ENCODE measurements around the gene GIMAP2. TPM values are rescaled to one million over a fixed set of nuclear protein-coding genes. Genes with fewer than 3 reads are reported as not detected.

Gene GIMAP2
- total and polyA plus RNA-seq, 2 donors = 32.5 to 70.4 TPM

- H3K27me3 ChIP-seq (ENCODE audit: control insufficient read depth in 2 of 2, insufficient read depth in 1 of 2, low read length in 1 of 2) = no peaks in the 10 kb centered on the region
- no peak overlapping the region for H3K4me3 ChIP-seq (ENCODE audit: low read length in 2 of 2)
- DNase-seq (ENCODE audit: low read depth in 6 of 9, low spot score in 9 of 9) = no peak
- H3K9me3 ChIP-seq (ENCODE audit: control insufficient read depth in 2 of 2, insufficient read depth in 1 of 2, low read length in 1 of 2) = no peaks in the 10 kb centered on the region
- no peaks in the 10 kb centered on the region for H3K36me3 ChIP-seq (ENCODE audit: control insufficient read depth in 2 of 2, insufficient read depth in 2 of 2, low read length in 1 of 2)
- H3K4me1 ChIP-seq (ENCODE audit: control insufficient read depth in 2 of 2, insufficient read depth in 2 of 2, low read length in 2 of 2) = peaks cover 13 to 42% of the 10 kb centered on the region in 2 donors
- H3K27ac ChIP-seq (ENCODE audit: low read depth in 1 of 2, low read length in 1 of 2) = no peak overlapping the region
- WGBS = 98% methylated on average over 5 of the region's 5 CpGs
Measured at GRCh38 chr7:150733482-150734095, 48.1 kb downstream of the GIMAP2 start.

GRCh38 chr7:150734254-150734653 lies 48.7 kb downstream of the GIMAP2 start:
- Histone ChIP-seq H3K27me3 (ENCODE audit: control insufficient read depth in 2 of 2, insufficient read depth in 1 of 2, low read length in 1 of 2) (no peaks in the 10 kb centered on the region), H3K4me3 (ENCODE audit: low read length in 2 of 2) (no peak overlapping the region), H3K27ac (ENCODE audit: low read depth in 1 of 2, low read length in 1 of 2) (no peak overlapping the region), H3K9me3 (ENCODE audit: control insufficient read depth in 2 of 2, insufficient read depth in 1 of 2, low read length in 1 of 2) (no peaks in the 10 kb centered on the region), H3K36me3 (ENCODE audit: control insufficient read depth in 2 of 2, insufficient read depth in 2 of 2, low read length in 1 of 2) (no peaks in the 10 kb centered on the region), H3K4me1 (ENCODE audit: control insufficient read depth in 2 of 2, insufficient read depth in 2 of 2, low read length in 2 of 2) (peaks cover 13 to 44% of the 10 kb centered on the region in 2 donors)
- 96% methylated on average over 3 of the region's 3 CpGs for WGBS
- no peak for DNase-seq (ENCODE audit: low read depth in 6 of 9, low spot score in 9 of 9)

- Histone ChIP-seq H3K9me3 (ENCODE audit: control insufficient read depth in 2 of 2, insufficient read depth in 1 of 2, low read length in 1 of 2) (no peaks in the 10 kb centered on the region), H3K36me3 (ENCODE audit: control insufficient read depth in 2 of 2, insufficient read depth in 2 of 2, low read length in 1 of 2) (peaks cover 0 to under 1% of the 10 kb centered on the region in 2 donors), H3K4me3 (ENCODE audit: low read length in 2 of 2) (no peak overlapping the region), H3K27ac (ENCODE audit: low read depth in 1 of 2, low read length in 1 of 2) (peak overlapping the region in 1 of 2 donors; percentile 26), H3K27me3 (ENCODE audit: control insufficient read depth in 2 of 2, insufficient read depth in 1 of 2, low read length in 1 of 2) (no peaks in the 10 kb centered on the region), H3K4me1 (ENCODE audit: control insufficient read depth in 2 of 2, insufficient read depth in 2 of 2, low read length in 2 of 2) (peaks cover 13 to 44% of the 10 kb centered on the region in 2 donors)
- peak in 3 of 9 donors; percentile 37 to 71 (median 42) for DNase-seq (ENCODE audit: low read depth in 6 of 9, low spot score in 9 of 9)
- 64% methylated on average over 3 of the region's 3 CpGs for WGBS
Measured at GRCh38 chr7:150735596-150736358, 50.3 kb downstream of the GIMAP2 start.

GRCh38 chr7:150736864-150737263 lies 51.4 kb downstream of the GIMAP2 start:
- H3K27ac ChIP-seq (ENCODE audit: low read depth in 1 of 2, low read length in 1 of 2) = peak overlapping the region in 1 of 2 donors; percentile 71
- no peaks in the 10 kb centered on the region for H3K27me3 ChIP-seq (ENCODE audit: control insufficient read depth in 2 of 2, insufficient read depth in 1 of 2, low read length in 1 of 2)
- peaks cover 0 to 10% of the 10 kb centered on the region in 2 donors for H3K36me3 ChIP-seq (ENCODE audit: control insufficient read depth in 2 of 2, insufficient read depth in 2 of 2, low read length in 1 of 2)
- DNase-seq (ENCODE audit: low read depth in 6 of 9, low spot score in 9 of 9) = no peak
- peak overlapping the region; percentile 38 to 45 for H3K4me3 ChIP-seq (ENCODE audit: low read length in 2 of 2)
- 86% methylated on average over 4 of the region's 4 CpGs for WGBS
- peaks cover 13 to 44% of the 10 kb centered on the region in 2 donors for H3K4me1 ChIP-seq (ENCODE audit: control insufficient read depth in 2 of 2, insufficient read depth in 2 of 2, low read length in 2 of 2)
- H3K9me3 ChIP-seq (ENCODE audit: control insufficient read depth in 2 of 2, insufficient read depth in 1 of 2, low read length in 1 of 2) = no peaks in the 10 kb centered on the region

- Histone ChIP-seq H3K4me3 (ENCODE audit: low read length in 2 of 2) (peak within 1 kb of the TSS; percentile 38 to 45), H3K4me1 (ENCODE audit: control insufficient read depth in 2 of 2, insufficient read depth in 2 of 2, low read length in 2 of 2) (peaks cover 13 to 44% of the 10 kb centered on the region in 2 donors), H3K27me3 (ENCODE audit: control insufficient read depth in 2 of 2, insufficient read depth in 1 of 2, low read length in 1 of 2) (no peaks in the 10 kb centered on the region), H3K9me3 (ENCODE audit: control insufficient read depth in 2 of 2, insufficient read depth in 1 of 2, low read length in 1 of 2) (no peaks in the 10 kb centered on the region), H3K27ac (ENCODE audit: low read depth in 1 of 2, low read length in 1 of 2) (peak within 1 kb of the TSS in 1 of 2 donors; percentile 71), H3K36me3 (ENCODE audit: control insufficient read depth in 2 of 2, insufficient read depth in 2 of 2, low read length in 1 of 2) (peaks cover 0 to 15% of the 10 kb centered on the region in 2 donors)
- WGBS = 14% methylated on average over 14 of the region's 14 CpGs
- DNase-seq (ENCODE audit: low read depth in 6 of 9, low spot score in 9 of 9) = peak in 2 of 9 donors; percentile 50 to 69
Measured at GRCh38 chr7:150737265-150738055, 52.0 kb downstream of the GIMAP2 start, which contains the start of gene GIMAP5. Gene GIMAP5, plus strand, starts transcription at chr7:150737418. Its CDS starts 3,467 bp downstream, at chr7:150740885.

- Histone ChIP-seq H3K36me3 (ENCODE audit: control insufficient read depth in 2 of 2, insufficient read depth in 2 of 2, low read length in 1 of 2) (peaks cover 0 to 22% of the 10 kb centered on the region in 2 donors), H3K27ac (ENCODE audit: low read depth in 1 of 2, low read length in 1 of 2) (peak overlapping the region in 1 of 2 donors; percentile 71), H3K4me1 (ENCODE audit: control insufficient read depth in 2 of 2, insufficient read depth in 2 of 2, low read length in 2 of 2) (peaks cover 13 to 44% of the 10 kb centered on the region in 2 donors), H3K4me3 (ENCODE audit: low read length in 2 of 2) (peak overlapping the region; percentile 38 to 45), H3K27me3 (ENCODE audit: control insufficient read depth in 2 of 2, insufficient read depth in 1 of 2, low read length in 1 of 2) (no peaks in the 10 kb centered on the region), H3K9me3 (ENCODE audit: control insufficient read depth in 2 of 2, insufficient read depth in 1 of 2, low read length in 1 of 2) (no peaks in the 10 kb centered on the region)
- no peak for DNase-seq (ENCODE audit: low read depth in 6 of 9, low spot score in 9 of 9)
- WGBS = 29% methylated on average over 5 of the region's 5 CpGs
Measured at GRCh38 chr7:150738092-150738491, 52.6 kb downstream of the GIMAP2 start.

GRCh38 chr7:150738591-150739001 lies 53.1 kb downstream of the GIMAP2 start:
- H3K36me3 ChIP-seq (ENCODE audit: control insufficient read depth in 2 of 2, insufficient read depth in 2 of 2, low read length in 1 of 2) = peaks cover 0 to 27% of the 10 kb centered on the region in 2 donors
- H3K27ac ChIP-seq (ENCODE audit: low read depth in 1 of 2, low read length in 1 of 2) = peak overlapping the region in 1 of 2 donors; percentile 41
- DNase-seq (ENCODE audit: low read depth in 6 of 9, low spot score in 9 of 9) = no peak
- WGBS = 75% methylated on average over 5 of the region's 5 CpGs
- H3K27me3 ChIP-seq (ENCODE audit: control insufficient read depth in 2 of 2, insufficient read depth in 1 of 2, low read length in 1 of 2) = no peaks in the 10 kb centered on the region
- H3K4me1 ChIP-seq (ENCODE audit: control insufficient read depth in 2 of 2, insufficient read depth in 2 of 2, low read length in 2 of 2) = peaks cover 13 to 45% of the 10 kb centered on the region in 2 donors
- peak overlapping the region; percentile 38 to 45 for H3K4me3 ChIP-seq (ENCODE audit: low read length in 2 of 2)
- H3K9me3 ChIP-seq (ENCODE audit: control insufficient read depth in 2 of 2, insufficient read depth in 1 of 2, low read length in 1 of 2) = no peaks in the 10 kb centered on the region

- DNase-seq (ENCODE audit: low read depth in 6 of 9, low spot score in 9 of 9) = no peak
- Histone ChIP-seq H3K27ac (ENCODE audit: low read depth in 1 of 2, low read length in 1 of 2) (peak overlapping the region in 1 of 2 donors; percentile 26), H3K4me3 (ENCODE audit: low read length in 2 of 2) (peak overlapping the region in 1 of 2 donors; percentile 45)
Measured at GRCh38 chr7:150739033-150739432, 53.5 kb downstream of the GIMAP2 start.

More at GRCh38 chr7:150739033-150739432, 53.5 kb downstream of the GIMAP2 start:
- Histone ChIP-seq H3K27me3 (ENCODE audit: control insufficient read depth in 2 of 2, insufficient read depth in 1 of 2, low read length in 1 of 2) (no peaks in the 10 kb centered on the region), H3K9me3 (ENCODE audit: control insufficient read depth in 2 of 2, insufficient read depth in 1 of 2, low read length in 1 of 2) (no peaks in the 10 kb centered on the region), H3K36me3 (ENCODE audit: control insufficient read depth in 2 of 2, insufficient read depth in 2 of 2, low read length in 1 of 2) (peaks cover 0 to 28% of the 10 kb centered on the region in 2 donors), H3K4me1 (ENCODE audit: control insufficient read depth in 2 of 2, insufficient read depth in 2 of 2, low read length in 2 of 2) (peaks cover 13 to 45% of the 10 kb centered on the region in 2 donors)

All from thymus (tissue), 11 donors.